Activated naive CD4-positive, alpha-beta T cell treated with anti-CD3 and anti-CD28 coated beads, Interleukin-2, amount 50 U/mL, for 72 hours (primary cell): Measurements from ENCODE around the gene ERCC6. TPM values are rescaled to one million over a fixed set of nuclear protein-coding genes. Genes with fewer than 3 reads are reported as not detected.
A peak's percentile ranks its signal among the peaks of the same experiment; 100 is the strongest.

ENCODE experiments used
- ATAC-seq, 2 donors: fragments of 150-1000 bp; cut with Tn5 transposase; 2 replicates each; pipeline ENCODE4 v1.10.0; 2021; ENCODE audit warnings: mild to moderate bottlenecking in 2 of 2, moderate library complexity in 2 of 2
- DNase-seq, 2 donors: peaks; one replicate each; pipeline ENCODE4 v3.0.0; 2021 to 2022; ENCODE audit warnings: low spot score in 2 of 2
- H3K27ac Mint-ChIP-seq, 2 donors: one replicate each; pipeline ENCODE4 v1.8.0; 2022; ENCODE audit warnings: mild to moderate bottlenecking in 2 of 2, mixed read lengths in 2 of 2
- H3K36me3 Mint-ChIP-seq, 2 donors: one replicate each; pipeline ENCODE4 v1.8.0; 2022; ENCODE audit warnings: mixed read lengths in 2 of 2
- H3K9me3 Mint-ChIP-seq, 2 donors: one replicate each; pipeline ENCODE4 v1.8.0; 2022; ENCODE audit warnings: mixed read lengths in 2 of 2
- total RNA-seq, 2 donors: library from RNA; stranded (reverse); gene quantifications; one replicate each; pipeline ENCODE4 v1.2.3, GENCODE V29; 2022

The ERCC6 gene
- total RNA-seq, 2 donors from 2014 or later = 31.7 to 36.2 TPM

DNA sequence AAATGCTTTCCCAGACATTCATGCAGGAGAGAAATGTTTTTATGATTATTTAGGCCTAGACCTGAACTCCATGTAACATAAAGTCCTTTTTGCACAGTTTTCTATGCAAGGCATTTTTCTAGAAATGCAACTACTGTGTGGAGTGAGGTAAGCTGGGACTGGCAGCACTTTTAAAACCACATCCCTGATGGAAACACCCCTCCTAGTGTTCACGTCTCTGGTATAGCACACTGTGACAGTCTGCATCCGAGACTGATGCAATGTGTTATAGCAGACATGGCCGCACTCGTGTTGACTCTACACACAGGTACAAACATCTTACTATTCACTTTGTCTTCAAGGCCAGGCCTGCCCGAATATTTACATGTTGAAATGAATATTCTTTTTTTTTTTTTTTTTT lies 19.3 kb upstream of the ERCC6 start:
- ATAC-seq (no peak), DNase-seq (no peak)
- Mint-ChIP-seq H3K36me3 (no peaks in the 10 kb centered on the region), H3K27ac (no peak overlapping the region), H3K9me3 (peaks cover 5 to 6% of the 10 kb centered on the region in 2 donors)

DNA sequence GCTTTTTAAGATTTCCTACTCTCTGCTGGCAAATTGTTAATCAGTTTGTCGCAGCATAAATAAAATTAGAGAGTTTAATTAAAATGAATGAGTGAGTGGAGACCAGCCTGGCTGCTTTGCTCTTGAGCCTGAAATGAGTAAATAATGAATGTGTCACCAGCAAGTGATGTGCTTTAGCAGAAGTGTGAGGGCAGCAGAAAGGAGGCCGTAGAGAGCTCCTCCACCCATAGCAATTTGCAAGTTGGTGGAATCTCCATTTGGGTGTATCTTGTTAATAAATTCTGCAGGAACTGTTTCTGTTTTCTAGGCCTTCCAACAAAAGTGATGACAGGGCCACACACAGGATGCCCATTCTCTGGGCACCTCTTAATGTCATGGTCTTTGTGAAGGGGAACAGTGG lies 18.8 kb upstream of the ERCC6 start:
- no peak for ATAC-seq
- H3K9me3 Mint-ChIP-seq = peaks cover 5 to 6% of the 10 kb centered on the region in 2 donors
- H3K27ac Mint-ChIP-seq = no peak overlapping the region
- DNase-seq = no peak
- no peaks in the 10 kb centered on the region for H3K36me3 Mint-ChIP-seq

DNA sequence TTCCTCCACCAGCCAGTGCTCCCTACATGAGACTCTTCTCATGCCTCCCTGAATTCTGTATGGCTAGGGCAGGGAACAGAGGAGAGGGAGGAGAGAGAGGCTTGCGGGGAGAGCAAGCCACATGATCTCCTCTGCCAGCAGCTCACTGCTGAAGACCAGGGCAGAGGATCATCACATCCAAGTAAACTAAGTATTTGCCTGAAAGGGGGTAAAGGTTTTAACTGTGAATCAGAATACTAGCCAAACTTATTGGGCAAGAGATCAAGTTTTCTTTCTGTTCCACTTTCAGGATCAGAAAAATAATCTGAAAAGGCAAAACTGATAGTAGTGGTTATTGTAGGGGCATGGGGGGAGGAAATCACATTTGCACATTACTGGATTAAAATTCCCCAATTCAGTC lies 17.8 kb upstream of the ERCC6 start:
- Mint-ChIP-seq H3K9me3 (peaks cover 5 to 6% of the 10 kb centered on the region in 2 donors), H3K36me3 (no peaks in the 10 kb centered on the region), H3K27ac (no peak overlapping the region)
- ATAC-seq (no peak), DNase-seq (no peak)

DNA sequence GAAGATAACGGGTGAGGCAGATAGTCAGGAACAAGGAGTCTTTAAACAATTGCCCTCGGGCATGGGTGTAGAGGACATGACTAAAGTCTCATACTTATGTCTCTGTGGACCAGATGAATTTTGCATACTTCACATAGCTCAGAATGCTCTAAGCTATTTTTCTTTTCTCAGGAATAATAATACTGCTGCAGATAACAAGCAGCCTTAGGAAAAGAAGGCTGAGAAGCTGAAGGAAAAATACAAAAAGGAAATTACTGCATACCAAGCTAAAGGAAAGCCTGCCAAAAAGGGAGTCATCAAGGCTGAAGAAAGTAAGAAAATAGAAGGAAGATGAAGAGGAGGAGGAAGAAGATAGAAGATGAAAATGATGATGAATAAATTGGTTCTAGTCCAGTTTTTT lies 13.4 kb upstream of the ERCC6 start:
- H3K9me3 Mint-ChIP-seq = peaks cover 5 to 6% of the 10 kb centered on the region in 2 donors
- no peak for DNase-seq
- H3K27ac Mint-ChIP-seq = no peak overlapping the region
- ATAC-seq = no peak
- no peaks in the 10 kb centered on the region for H3K36me3 Mint-ChIP-seq

DNA sequence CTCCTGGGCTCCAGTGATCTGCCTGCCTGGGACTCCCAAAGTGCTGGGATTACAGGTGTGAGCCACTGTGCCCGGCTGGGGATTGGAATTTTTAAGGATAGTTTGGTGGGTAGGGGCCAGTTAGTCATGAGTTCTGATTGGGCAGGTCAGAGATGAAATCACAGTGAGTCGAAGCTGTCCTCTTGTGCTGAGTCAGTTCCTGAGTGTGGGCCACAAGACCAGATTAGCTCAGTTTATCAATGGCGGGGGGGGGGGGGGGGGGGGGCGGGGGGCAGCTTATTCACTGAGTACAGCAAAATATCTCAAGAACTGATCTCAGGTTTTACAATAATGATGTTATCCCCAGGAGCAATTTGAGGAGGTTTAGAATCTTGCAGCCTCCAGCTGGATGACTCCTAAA lies 11.6 kb upstream of the ERCC6 start:
- ATAC-seq (no peak), DNase-seq (no peak)
- Mint-ChIP-seq H3K27ac (no peak overlapping the region), H3K36me3 (peaks cover 0 to 5% of the 10 kb centered on the region in 2 donors), H3K9me3 (peaks cover 5 to 9% of the 10 kb centered on the region in 2 donors)

DNA sequence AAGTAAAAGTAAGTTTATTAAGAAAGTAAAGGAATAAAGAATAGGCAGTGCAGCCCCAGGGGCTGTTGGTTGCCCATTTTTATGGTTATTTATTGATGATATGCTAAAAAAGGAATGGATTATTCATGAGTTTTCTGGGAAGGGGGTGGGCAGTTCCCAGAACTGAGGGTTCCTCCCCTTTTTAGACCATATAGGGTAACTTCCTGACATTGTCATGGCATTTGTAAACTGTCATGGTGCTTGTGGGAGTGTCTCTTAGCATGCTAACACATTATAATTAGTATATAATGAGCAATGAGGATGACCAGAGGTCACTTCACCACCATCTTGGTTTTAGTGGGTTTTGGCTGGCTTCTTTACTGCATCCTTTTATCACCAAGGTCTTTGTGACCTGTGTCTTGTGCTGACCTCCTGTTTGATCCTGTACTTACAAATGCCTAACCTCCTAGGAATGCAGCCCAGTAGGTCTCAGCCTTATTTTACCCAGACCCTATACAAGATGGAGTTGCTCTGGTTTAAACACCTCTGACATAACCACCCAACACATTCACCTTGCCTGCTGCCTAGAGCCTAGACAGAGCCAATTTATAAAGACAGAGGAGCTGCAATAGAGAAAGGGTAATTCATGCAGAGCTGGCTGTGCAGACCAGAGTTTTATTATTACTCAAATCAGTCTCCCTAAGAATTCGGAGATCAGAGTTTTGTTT lies 10.9 kb upstream of the ERCC6 start:
- peaks cover 0 to 5% of the 10 kb centered on the region in 2 donors for H3K36me3 Mint-ChIP-seq
- peaks cover 0 to 5% of the 10 kb centered on the region in 2 donors for H3K9me3 Mint-ChIP-seq
- no peak overlapping the region for H3K27ac Mint-ChIP-seq
- DNase-seq = no peak
- ATAC-seq = no peak

DNA sequence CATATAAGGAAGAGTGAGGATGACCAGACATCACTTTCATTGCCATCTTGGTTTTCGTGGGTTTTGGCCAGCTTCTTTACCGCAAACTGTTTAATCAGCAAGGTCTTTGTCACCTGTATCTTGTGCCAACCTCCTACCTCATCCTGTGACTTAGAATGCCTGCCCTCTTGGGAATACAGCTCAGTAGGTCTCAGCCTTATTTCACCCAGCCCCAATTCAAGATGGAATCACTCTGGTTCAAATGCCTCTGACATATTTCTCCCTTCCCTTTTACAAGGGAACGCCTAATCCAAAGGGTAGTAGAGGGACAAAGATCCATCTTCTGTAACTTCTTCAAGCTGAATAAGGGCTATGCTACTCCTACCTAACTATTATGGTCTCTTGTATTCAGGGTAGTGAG lies 4.7 kb upstream of the ERCC6 start:
- DNase-seq (no peak), ATAC-seq (no peak)
- no peak overlapping the region for H3K27ac Mint-ChIP-seq
- H3K36me3 Mint-ChIP-seq = peaks cover 5 to 10% of the 10 kb centered on the region in 2 donors
- H3K9me3 Mint-ChIP-seq = peaks cover 0 to 5% of the 10 kb centered on the region in 2 donors

DNA sequence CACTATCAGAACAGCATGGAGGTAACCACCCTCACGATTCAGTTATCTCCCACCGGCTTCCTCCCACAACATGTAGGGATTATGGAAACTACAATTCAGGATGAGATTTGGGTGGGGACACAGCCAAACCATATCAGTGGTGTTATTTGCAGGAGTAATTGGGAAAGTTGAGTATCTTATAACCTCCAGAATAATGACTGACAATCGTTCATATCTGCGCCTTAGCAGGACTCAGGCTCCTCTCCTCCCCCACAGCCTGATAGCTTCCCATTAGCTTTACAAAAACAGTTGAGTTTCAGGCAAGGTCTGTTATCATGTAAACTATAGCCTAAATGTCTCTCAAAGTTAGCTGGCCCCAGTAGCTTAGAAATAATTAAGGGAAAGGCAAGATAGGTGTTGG lies 3.4 kb upstream of the ERCC6 start:
- Mint-ChIP-seq H3K36me3 (peaks cover 5 to 10% of the 10 kb centered on the region in 2 donors), H3K27ac (no peak overlapping the region), H3K9me3 (peaks cover 0 to 5% of the 10 kb centered on the region in 2 donors)
- DNase-seq = no peak
- ATAC-seq = no peak

DNA sequence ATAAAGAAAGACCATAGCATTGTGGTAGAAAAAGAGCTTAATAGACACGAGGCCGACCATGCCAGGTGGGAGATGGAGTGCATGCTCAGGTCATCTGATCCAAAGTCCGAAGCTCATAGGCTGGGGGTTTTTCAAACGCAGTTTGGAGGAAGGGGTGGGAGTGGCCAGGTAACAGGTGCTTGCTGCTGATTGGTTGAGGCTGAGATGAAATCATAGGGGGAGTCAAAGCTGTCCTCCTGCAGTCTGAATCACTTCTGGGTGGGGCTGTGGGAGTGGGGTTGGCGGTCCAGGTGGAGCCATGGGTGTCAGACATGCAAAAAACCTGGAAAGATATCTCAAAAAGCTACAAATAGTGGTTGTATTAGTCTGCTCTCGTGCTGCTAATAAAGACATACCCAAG lies 2.8 kb upstream of the ERCC6 start:
- DNase-seq = no peak
- Mint-ChIP-seq H3K9me3 (peaks cover 0 to 5% of the 10 kb centered on the region in 2 donors), H3K27ac (no peak overlapping the region), H3K36me3 (peaks cover 6 to 11% of the 10 kb centered on the region in 2 donors)
- no peak for ATAC-seq

DNA sequence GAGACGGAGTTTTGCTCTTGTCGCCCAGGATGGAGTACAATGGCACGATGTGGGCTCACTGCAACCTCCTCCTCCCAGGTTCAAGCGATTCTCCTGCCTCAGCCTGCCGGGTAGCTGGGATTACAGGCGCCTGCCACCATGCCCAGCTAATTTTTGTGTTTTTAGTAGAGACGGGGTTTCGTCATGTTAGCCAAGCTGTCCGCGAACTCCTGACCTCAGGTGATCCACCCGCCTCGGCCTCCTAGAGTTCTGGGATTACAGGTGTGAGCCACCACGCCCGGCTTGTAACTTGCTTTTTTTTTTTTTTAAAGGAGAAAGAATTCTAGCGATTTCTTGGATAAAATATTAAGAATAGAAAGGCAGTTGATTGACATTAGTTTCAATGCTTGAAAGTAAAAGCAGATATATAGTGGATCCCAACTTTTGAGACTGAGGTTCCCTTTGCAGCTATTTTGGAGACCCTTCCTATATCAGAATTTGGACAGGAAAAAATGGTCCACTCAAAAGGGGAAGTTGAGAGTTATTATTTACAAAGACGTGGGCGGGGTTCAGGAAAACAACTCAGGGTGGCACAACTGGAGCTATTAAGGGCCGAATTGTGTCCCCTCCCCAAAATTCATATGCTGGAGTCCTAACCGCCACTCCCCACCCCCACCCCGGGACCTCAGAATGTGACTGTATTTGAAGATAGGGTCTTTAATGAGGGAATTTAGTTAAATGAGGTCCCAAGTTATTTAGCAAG lies 1.3 kb upstream of the ERCC6 start:
- H3K27ac Mint-ChIP-seq = peak overlapping the region in 1 of 2 donors; percentile 98
- DNase-seq = no peak
- H3K36me3 Mint-ChIP-seq = peaks cover 9 to 20% of the 10 kb centered on the region in 2 donors
- no peak for ATAC-seq
- no peaks in the 10 kb centered on the region for H3K9me3 Mint-ChIP-seq

DNA sequence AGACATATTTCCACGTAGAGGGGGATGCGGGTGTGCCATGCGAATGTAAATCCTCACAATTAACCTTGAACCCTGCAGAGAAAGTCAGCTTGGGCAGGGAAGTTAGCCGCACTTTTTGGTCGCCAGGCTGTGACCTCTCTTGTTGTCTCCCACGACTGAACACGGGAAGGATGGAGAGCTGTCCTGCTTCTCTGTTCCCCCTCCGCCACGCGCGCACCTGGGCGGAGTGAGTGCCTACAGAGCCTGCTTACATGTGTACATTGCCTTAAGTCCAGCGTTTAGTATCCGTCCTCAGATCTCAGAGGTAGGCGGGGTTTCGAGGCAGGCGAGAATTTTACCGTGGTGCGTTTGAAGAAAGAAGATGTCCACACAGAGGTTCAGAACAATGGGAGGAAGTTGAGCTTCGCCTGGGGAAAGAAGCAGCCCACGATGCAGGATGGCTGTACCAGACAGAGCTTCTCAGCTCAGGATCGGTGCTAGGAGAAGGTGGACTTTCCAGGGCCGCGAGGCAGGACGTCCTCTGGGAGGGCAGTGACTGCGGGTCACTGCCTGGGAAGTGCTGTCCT lies 482 bp upstream of the ERCC6 start:
- Mint-ChIP-seq H3K27ac (peak overlapping the region; percentile 98), H3K36me3 (peaks cover 9 to 20% of the 10 kb centered on the region in 2 donors), H3K9me3 (no peaks in the 10 kb centered on the region)
- DNase-seq (peak in 1 of 2 donors; percentile 36), ATAC-seq (peak; percentile 19 to 35)

DNA sequence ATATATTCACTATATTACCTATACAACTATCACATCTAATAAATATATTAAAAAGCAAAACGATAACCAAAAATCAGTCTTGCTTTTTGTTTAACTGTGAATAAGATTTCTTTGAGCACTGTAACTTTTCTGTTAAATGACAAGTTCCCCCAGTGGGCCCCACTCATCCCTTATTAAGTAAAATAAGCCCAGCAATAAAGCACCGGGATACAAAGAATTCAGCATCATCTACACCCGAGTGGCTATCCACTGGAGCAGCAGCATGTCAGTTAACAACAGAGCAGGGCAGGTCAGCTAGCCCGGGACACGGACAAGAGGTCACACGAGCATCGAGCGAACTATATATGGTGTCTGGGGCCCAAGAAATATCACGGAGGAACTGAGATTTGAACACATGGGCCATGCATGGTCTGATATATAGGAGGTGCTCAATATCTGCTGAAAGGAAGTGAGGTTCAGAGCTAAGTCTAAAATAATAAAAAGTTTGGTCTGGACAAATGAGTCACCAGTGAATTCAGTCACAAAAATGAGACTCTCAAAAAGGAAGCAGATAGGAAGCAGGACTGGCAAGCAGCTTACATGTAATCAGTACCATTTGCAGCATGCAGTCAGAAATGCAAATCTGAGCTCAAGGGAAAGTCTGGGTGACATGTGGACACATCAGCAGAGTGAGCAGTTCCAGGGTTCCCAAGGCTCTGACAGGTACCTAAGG lies 4.1 kb downstream of the ERCC6 start:
- Mint-ChIP-seq H3K27ac (peak overlapping the region; percentile 74 to 79), H3K36me3 (peaks cover 9 to 34% of the 10 kb centered on the region in 2 donors), H3K9me3 (no peaks in the 10 kb centered on the region)
- ATAC-seq = peak; percentile 10 to 55
- no peak for DNase-seq

DNA sequence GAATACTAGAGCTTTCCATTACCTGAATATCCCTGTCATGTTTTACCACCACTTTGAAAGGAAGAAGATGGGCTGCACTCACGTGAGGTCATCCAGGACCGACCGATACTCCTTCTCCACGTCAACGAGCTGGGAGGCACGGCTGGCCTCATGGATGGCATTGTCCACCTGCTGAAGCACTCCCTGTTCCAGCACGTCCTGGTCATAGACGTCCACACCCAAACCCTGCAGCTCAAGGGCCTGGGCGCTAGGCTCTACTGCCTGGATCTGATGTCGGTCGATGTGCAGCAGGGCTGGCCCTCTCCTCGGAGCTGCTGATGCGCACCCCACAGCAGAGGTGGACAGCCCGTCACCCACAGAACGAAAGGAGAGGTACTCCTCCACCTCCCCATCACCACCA lies 6.5 kb downstream of the ERCC6 start:
- DNase-seq (no peak), ATAC-seq (no peak)
- Mint-ChIP-seq H3K9me3 (no peaks in the 10 kb centered on the region), H3K36me3 (peaks cover 14 to 30% of the 10 kb centered on the region in 2 donors), H3K27ac (no peak overlapping the region)

DNA sequence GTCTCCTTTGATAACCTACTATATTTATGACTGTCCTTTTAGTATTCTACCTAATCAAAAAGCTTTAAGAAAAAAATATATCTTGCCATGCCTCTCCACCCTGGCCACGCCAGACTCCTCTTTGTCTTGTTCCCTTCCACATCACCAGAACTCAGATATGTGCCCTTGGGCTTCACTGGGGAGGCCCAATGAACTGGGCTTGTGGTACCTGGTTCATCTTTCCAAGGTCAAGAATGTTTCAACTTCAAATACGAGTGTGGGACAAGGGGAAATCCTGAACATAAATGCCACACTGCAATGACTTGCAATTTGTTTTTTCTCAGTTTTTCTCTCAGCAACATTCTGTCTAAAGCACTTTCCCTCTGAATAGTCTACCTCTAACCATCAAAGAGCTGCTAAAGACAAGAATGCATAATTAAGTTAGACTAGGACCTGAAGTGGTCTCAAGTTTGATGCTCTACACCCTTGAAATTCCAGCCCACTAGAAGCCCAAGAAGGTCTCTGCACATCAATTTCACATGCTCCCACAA lies 9.9 kb downstream of the ERCC6 start:
- no peak for DNase-seq
- Mint-ChIP-seq H3K27ac (peak overlapping the region; percentile 11 to 69), H3K36me3 (peaks cover 21 to 33% of the 10 kb centered on the region in 2 donors), H3K9me3 (no peaks in the 10 kb centered on the region)
- peak in 1 of 2 donors; percentile 47 for ATAC-seq

DNA sequence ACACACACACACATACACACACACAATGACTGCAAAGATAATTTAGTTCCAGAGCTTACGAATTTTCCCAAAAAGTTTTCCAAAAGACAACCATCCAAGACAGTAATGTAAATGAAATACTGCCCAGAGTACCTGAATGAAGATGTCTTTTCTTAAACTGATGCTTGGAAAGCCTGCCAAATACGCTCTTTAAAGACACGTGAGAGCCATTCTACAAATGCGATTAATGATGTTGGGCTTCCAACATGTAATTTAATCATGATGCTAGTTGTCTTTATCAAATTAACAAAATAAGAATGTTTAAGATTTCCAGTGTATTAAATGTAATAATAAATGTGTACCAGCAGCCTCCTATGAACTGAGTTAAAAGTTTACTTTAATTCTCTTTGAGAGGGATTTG lies 11.1 kb downstream of the ERCC6 start:
- ATAC-seq (no peak), DNase-seq (no peak)
- Mint-ChIP-seq H3K9me3 (no peaks in the 10 kb centered on the region), H3K36me3 (peaks cover 24 to 35% of the 10 kb centered on the region in 2 donors), H3K27ac (no peak overlapping the region)

DNA sequence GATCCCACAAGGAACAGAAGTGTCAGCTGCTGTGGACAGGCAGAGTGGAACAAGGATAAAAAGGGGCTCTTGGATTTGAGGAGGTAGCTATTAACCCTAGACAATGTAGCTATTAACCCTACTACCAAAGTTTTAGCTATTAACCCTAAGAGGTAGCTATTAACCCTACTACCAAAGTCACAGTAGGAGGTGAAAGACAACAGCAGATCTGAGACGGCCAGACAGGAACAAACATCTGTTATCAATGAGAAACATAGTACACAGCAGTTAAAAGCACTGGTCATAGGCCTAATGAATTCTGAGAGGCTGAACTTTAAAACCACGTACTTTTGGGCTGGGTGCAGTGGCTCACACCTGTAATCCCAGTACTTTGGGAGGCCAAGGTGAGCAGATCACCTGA lies 11.9 kb downstream of the ERCC6 start:
- ATAC-seq = no peak
- DNase-seq = no peak
- Mint-ChIP-seq H3K36me3 (peaks cover 24 to 28% of the 10 kb centered on the region in 2 donors), H3K9me3 (no peaks in the 10 kb centered on the region), H3K27ac (no peak overlapping the region)

DNA sequence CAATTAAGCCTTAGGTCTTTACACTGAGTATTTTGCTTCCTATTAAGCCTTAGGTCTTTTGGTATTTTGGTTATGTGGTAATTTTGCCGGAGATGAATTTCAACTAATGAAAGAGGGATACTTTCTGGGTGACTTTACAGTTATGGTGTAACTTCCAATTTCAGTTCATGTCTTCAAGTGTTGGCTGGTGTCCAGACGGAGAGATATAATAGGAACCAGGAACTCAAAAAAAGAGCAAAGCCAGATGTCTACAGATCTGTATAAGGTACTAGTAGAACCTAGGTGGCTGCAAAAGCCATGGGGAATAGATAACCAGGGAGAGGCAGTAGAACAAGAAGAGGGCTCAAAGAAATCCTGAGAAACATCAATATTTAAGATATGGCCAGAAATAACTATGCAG lies 12.3 kb downstream of the ERCC6 start:
- ATAC-seq = no peak
- H3K27ac Mint-ChIP-seq = no peak overlapping the region
- H3K36me3 Mint-ChIP-seq = peaks cover 24% of the 10 kb centered on the region in 2 donors

More for the DNA sequence above, 12.3 kb downstream of the ERCC6 start:
- no peaks in the 10 kb centered on the region for H3K9me3 Mint-ChIP-seq
- DNase-seq = no peak
